HepG2 (cell line): ENCODE measurements around the gene RTP2. TPM values are rescaled to one million over a fixed set of nuclear protein-coding genes. Genes with fewer than 3 reads are reported as not detected.

Source experiments
- ARID2 ChIP-seq: sonication (generic); formaldehyde crosslinking; IDR thresholded peaks from 2 replicates; pipeline ENCODE4 v1.8.1; 2022; ENCODE audit warnings: mild to moderate bottlenecking, missing genetic modification reagents, borderline replicate concordance
- ARID3A ChIP-seq: IDR thresholded peaks from 2 replicates; pipeline ENCODE4 v1.6.1; 2012; ENCODE audit warnings: low read depth, low read length, improper control_type of control experiment
- FOXM1 ChIP-seq: sonication (generic); formaldehyde crosslinking; IDR thresholded peaks from 2 replicates; pipeline ENCODE4 v1.5.0; 2020; ENCODE audit warnings: missing genetic modification reagents
- GLMP ChIP-seq: sonication (generic); formaldehyde crosslinking; IDR thresholded peaks from 2 replicates; pipeline ENCODE4 v1.9.0; 2021; ENCODE audit warnings: missing genetic modification reagents, mild to moderate bottlenecking, borderline replicate concordance
- HES4 ChIP-seq: sonication (generic); formaldehyde crosslinking; IDR thresholded peaks from 2 replicates; pipeline ENCODE4 v1.9.0; 2021; ENCODE audit warnings: mild to moderate bottlenecking, missing genetic modification reagents, borderline replicate concordance
- IRF2 ChIP-seq: IDR thresholded peaks from 2 replicates; pipeline ENCODE4 v1.6.1; 2018; ENCODE audit warnings: missing genetic modification reagents, missing compliant biosample characterization
- KLF12 ChIP-seq: sonication (generic); formaldehyde crosslinking; IDR thresholded peaks from 2 replicates; pipeline ENCODE4 v1.4.0; 2020; ENCODE audit warnings: missing genetic modification reagents, borderline replicate concordance
- KLF6 ChIP-seq: IDR thresholded peaks from 2 replicates; pipeline ENCODE4 v1.8.0; 2016; ENCODE audit warnings: missing biosample characterization, missing genetic modification reagents
- MBD4 ChIP-seq: IDR thresholded peaks from 2 replicates; pipeline ENCODE4 v1.6.1; 2012; ENCODE audit warnings: low read length, inconsistent platforms, borderline replicate concordance
- MXD3 ChIP-seq: IDR thresholded peaks from 2 replicates; pipeline ENCODE4 v1.6.1; 2016; ENCODE audit warnings: mild to moderate bottlenecking, missing biosample characterization, missing genetic modification reagents
- NFE2L2 ChIP-seq: fragments of 150-350 bp; IDR thresholded peaks from 2 replicates; pipeline ENCODE4 v1.6.1; 2014; ENCODE audit warnings: low read length
- PATZ1 ChIP-seq: sonication (generic); formaldehyde crosslinking; IDR thresholded peaks from 2 replicates; pipeline ENCODE4 v1.4.0; 2020; ENCODE audit warnings: missing genetic modification reagents
- TFDP2 ChIP-seq: sonication (generic); formaldehyde crosslinking; IDR thresholded peaks from 2 replicates; pipeline ENCODE4 v1.4.0; 2020; ENCODE audit warnings: missing genetic modification reagents
- TFE3 ChIP-seq: IDR thresholded peaks from 2 replicates; pipeline ENCODE4 v1.6.1; 2016
- THRA ChIP-seq: sonication (generic); formaldehyde crosslinking; IDR thresholded peaks from 2 replicates; pipeline ENCODE4 v1.4.0; 2020; ENCODE audit warnings: missing genetic modification reagents, borderline replicate concordance
- ZNF17 ChIP-seq: sonication (generic); formaldehyde crosslinking; IDR thresholded peaks from 2 replicates; pipeline ENCODE4 v1.5.0; 2020; ENCODE audit warnings: mild to moderate bottlenecking, missing genetic modification reagents
- ZNF678 ChIP-seq: sonication (generic); formaldehyde crosslinking; IDR thresholded peaks from 2 replicates; pipeline ENCODE4 v1.4.0; 2020; ENCODE audit warnings: mild to moderate bottlenecking, missing genetic modification reagents
- ZNF747 ChIP-seq: sonication (generic); formaldehyde crosslinking; IDR thresholded peaks from 2 replicates; pipeline ENCODE4 v1.8.1; 2023; ENCODE audit warnings: missing genetic modification reagents, mild to moderate bottlenecking, borderline replicate concordance
- ZSCAN21 ChIP-seq: sonication (generic); formaldehyde crosslinking; IDR thresholded peaks from 2 replicates; pipeline ENCODE4 v1.8.0; 2022; ENCODE audit warnings: mild to moderate bottlenecking, missing genetic modification reagents, moderate library complexity, borderline replicate concordance
- polyA plus RNA-seq, 8 experiments: library from polyadenylated mRNA; depleted of rRNA in 3 of 8; stranded (reverse) in 7 of 8; unstranded in 1 of 8; fragments of >200 nt; fragmentation: Illumina TruSeq in 4 of 8; extraction: Trizol in 4 of 8; gene quantifications; 2 replicates each; pipeline versions ENCODE4 v1.2.1 to v1.2.3, GENCODE V29; 2011 to 2016; ENCODE audit warnings: low read depth in 4 of 8, missing spikeins in 1 of 8, mixed read lengths in 1 of 8; ENCODE audit not compliant: insufficient read depth in 1 of 8
- total RNA-seq, 5 experiments: library from RNA; depleted of rRNA; stranded (reverse); fragments of >200 nt; fragmentation: Illumina TruSeq; extraction: Trizol; gene quantifications; 2 replicates each; pipeline ENCODE4 v1.2.3, GENCODE V29; 2016; ENCODE audit warnings: low read depth in 1 of 5

The RTP2 gene
- total and polyA plus RNA-seq, 2 of the 13 experiments (the other 11 are each of a cell fraction or from before 2014, with no cell fraction given) = not detected

- TF ChIP-seq TFDP2 (CRISPR knock-in tag) (peak; percentile 51; the same call in 1 of the 2 replicates), THRA (CRISPR knock-in tag) (peak; percentile 35), NFE2L2 (no peak), ZSCAN21 (CRISPR knock-in tag) (no peak), FOXM1 (CRISPR knock-in tag) (no peak), TFE3 (CRISPR knock-in tag) (peak; percentile 87), ARID3A (no peak), MXD3 (CRISPR knock-in tag) (no peak), PATZ1 (peak; percentile 97), ZNF747 (CRISPR knock-in tag) (0 out of 2 replicates have a peak, but pooled peaks have one; percentile 16), HES4 (0 out of 2 replicates have a peak, but pooled peaks have one; percentile 22), ZNF678 (CRISPR knock-in tag) (no peak), GLMP (CRISPR knock-in tag) (0 out of 2 replicates have a peak, but pooled peaks have one; percentile 46), KLF12 (no peak), IRF2 (0 out of 2 replicates have a peak, but pooled peaks have one; percentile 63), ARID2 (CRISPR knock-in tag) (no peak), MBD4 (no peak), ZNF17 (CRISPR knock-in tag) (no peak), KLF6 (no peak)
These were observed 37.4 kb upstream of the RTP2 start (continued) for GRCh38 chr3:187739561-187740332.
